ENCODE results near the gene GAB2.
"Not testable (repeated sequence)": the region's sequence is repeated elsewhere in the genome, so short reads cannot be mapped to it uniquely, and the experiment has no call there.

Gene GAB2

GRCh38 chr11:78364128-78364751, 53.4 kb downstream of the GAB2 start:
- no peak for DNase-seq

GRCh38 chr11:78363024-78363619, 54.5 kb downstream of the GAB2 start:
- no peak for DNase-seq

- DNase-seq = no peak
Measured at GRCh38 chr11:78361228-78361627, 56.4 kb downstream of the GAB2 start.

- DNase-seq = no peak
Measured at GRCh38 chr11:78359921-78360320, 57.7 kb downstream of the GAB2 start.

- DNase-seq = not testable (repeated sequence)
Measured at GRCh38 chr11:78357924-78358323, 59.7 kb downstream of the GAB2 start.

- not testable (repeated sequence) for DNase-seq
Measured at GRCh38 chr11:78357425-78357824, 60.2 kb downstream of the GAB2 start.

DNA sequence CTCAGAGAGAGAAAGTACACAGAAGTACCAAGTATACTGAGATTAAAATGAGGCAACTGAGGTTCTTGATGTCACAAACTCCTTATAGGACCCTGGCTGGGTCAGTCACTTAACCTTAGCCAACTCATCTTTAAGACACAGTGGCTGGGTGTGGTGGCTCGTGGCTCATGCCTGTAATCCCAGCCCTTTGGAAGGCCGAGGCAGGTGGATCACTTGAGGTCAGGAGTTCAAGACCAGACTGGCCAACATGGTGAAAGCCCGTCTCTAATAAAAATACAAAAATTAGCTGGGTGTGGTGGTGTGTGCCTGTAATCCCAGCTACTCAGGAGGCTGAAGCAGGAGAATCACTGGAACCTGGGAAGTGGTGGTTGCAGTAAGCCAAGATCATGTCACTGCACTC, 61.9 kb downstream of the GAB2 start:
- DNase-seq = not testable (repeated sequence)

- no peak for DNase-seq
Measured at GRCh38 chr11:78355309-78355705, 62.3 kb downstream of the GAB2 start.

GRCh38 chr11:78354408-78355308, 63.0 kb downstream of the GAB2 start:
- no peak for DNase-seq

DNA sequence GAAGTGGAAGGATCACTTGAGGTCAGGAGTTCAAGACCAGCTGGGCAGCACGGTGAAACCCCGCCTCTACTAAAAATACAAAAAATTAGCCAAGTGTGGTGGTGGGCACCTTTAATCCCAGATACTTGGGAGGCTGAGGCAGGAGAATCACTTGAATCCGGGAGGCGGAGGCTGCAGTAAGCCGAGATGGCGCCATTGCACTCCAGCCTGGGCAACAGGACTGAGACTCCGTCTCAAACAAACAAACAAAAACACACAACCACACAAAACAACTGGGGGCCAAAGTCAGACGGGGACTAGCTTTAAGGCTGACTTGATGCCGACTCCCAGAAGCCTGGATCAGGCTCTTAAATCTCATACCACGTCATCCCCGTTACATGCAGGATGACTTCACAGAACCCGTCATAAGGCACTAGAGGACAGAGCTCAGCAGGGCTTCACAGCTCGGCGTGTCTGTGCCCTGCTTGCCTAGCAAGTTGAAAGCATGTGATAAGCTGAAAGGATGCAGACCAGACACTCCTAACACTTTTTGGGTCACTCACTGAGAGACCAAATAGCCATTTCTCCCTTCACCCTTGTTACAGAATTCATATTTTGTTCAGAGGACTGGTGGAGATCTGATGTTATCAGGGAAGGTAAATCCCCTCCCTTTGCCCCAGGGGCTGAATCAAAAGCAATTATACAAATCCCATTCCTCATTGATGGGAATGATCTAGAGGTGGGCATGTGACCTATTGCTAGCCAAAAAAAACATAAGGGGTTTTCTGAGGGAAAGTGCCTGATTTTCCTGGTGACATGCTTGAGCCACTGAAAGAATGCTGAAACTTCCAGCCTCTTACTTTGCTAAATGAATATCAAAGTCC, 65.4 kb downstream of the GAB2 start:
- no peak for DNase-seq

- DNase-seq = peak; percentile 43
Measured at GRCh38 chr11:78351193-78351592, 66.4 kb downstream of the GAB2 start.

- no peak for DNase-seq
Measured at GRCh38 chr11:78350646-78351165, 66.9 kb downstream of the GAB2 start.

DNA sequence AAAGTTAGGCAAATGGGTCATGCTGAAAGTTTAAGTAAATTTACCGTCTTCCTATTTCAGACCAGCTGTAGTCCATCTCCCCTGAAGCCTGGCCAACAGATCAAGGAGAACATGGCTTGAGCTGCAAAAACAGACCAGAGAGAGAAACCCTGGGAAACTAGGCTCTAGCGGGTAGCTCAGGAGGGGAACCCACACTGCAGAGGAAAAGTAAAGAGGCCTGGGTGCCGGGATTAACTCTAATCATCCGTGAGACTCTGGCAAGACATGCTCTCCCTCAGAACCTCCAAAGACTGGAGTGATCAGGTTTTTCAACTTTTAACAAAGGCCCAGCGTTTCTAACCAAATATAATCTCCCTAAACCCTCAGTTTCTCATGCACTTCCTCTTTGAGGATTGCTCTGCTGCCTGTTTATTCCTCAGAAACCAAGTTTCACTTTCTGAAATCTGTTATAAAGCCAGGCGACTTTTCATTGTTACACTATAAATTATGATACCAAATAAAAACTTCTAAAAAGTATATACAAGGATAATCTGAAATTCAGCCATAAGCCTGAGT, 67.5 kb downstream of the GAB2 start:
- DNase-seq = no peak

DNA sequence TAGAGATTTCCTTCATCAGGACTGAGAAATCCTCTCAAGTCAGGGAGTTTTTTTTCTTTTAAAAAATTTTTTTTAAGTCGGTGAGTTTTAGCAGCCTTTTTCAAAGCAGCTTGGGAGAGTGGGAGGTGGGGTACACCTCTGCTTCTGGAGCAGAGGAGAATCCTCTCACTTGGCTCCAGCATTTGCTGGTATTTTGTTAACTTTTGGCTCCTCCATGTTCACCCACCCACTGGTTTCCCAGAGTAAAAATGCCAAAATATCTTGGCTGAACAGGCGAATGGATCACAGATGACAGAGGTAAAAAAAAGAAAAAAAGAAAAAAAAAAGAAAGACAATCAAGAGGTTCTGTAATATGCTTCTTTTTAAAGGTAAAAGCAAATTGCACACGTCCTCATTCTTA, 68.0 kb downstream of the GAB2 start:
- no peak for DNase-seq

DNA sequence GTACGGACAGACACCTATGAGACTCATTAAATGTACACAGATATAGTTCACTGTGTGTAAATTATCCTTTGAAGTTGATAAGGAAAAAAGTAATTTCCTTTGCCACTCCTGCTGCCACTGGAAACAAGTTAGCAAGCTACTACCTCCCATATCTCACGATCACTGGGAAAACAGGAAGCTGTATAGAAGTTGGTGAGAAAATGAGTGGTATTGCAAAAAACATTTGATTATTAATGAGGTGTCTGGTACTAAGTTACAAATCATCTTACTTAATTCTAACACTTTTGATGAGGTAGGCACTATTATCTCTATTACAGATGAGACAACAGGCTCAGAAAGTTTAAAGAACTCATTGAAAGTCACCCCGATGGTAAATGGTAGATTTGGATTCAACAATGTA, 68.5 kb downstream of the GAB2 start:
- no peak for DNase-seq

- no peak for DNase-seq
Measured at GRCh38 chr11:78347956-78348355, 69.7 kb downstream of the GAB2 start.

DNA sequence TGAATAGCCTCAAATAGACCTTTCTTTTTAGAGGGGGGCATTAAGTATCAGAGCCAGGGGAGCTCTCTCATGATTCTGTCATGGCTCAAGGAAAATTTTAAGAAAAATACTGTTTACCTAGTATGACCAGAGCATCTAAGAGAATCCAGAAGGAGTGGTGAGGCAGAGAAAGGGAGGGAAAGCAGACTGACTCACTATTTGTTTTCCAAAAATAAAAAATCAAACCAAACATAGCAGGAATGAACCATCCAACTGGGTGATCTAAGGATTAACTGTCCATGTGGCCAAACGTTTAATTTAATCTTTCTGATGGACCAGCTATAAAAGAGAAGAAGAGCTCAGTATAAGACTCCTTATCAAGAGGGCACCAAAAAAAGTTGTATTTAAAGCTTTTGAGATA, 70.8 kb downstream of the GAB2 start:
- no peak for DNase-seq

DNA sequence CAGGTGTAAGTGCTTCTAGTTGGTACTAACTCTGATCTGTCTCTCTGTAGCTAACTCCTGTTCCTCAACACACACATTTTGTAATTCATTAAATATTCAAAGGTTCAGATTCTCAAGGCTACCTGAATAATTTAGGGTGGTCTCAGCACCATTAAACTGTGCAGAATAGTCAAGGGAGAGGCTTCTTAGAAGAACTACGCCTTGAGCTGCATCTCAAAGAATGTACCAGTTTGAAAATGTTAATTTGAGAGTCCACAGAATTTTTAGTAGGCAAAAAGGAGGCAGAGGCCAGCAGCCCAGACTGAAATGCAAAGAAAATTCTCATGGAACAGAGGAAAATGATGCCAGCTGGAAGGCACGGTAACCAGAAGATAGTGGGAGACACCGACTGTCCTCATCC, 72.2 kb downstream of the GAB2 start:
- no peak for DNase-seq

DNA sequence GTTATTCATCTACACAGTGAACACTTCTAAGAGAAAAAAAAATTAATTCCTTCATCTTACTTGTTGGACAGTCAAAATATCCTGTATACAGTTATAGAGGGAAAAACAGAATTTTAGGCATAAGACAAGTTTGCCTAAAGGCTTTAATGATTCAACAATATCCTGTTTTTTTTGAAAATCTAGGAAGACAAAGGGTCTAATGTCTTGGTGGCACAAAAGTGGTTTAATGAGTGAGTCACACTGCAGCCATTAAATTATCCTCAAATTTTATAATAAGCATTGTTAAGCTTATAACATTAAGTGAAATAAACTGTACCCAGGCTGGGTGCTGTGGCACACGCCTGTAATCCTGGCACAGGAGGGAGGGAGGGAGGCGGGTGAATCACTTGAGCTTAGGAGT, 72.9 kb downstream of the GAB2 start:
- DNase-seq = no peak

GRCh38 chr11:78344094-78344493, 73.5 kb downstream of the GAB2 start:
- no peak for DNase-seq

DNA sequence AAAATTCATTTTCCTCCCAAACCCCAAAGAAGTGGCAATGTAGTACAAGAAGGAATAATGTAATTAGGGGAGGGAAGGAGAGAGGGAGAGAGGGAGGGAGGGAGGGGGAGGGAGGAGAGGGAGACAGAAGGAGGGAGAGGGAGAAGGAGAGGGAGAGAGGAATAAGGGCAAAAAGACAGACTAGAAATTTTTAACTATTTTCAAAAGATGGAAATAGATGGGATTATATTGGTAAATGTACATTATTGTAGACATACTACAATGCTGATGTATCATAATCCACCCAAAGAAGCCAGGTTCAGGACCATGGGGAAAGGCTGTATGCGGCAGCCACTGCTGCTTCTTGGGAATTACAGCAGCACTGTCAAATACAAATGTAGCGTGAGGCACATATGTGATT, 74.3 kb downstream of the GAB2 start:
- DNase-seq = no peak

DNA sequence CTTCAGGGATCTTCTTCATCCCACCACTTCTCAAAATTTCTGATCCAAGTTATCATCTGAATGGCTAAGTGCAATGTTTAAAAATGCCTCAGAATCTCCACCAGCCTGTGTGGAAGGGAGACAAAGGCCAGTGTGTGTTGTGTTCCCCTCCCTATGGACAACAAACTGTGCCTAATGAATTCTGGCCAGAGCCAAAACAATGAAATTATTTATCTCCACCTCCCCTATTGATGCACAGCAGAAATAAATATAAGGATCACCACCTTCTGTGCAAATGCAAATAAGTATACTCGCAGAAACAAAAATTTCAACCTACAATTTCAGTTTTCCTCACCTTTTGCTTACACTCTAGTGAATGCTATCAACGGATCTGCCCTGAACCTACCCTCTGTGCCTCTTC, 75.8 kb downstream of the GAB2 start:
- DNase-seq = no peak

DNA sequence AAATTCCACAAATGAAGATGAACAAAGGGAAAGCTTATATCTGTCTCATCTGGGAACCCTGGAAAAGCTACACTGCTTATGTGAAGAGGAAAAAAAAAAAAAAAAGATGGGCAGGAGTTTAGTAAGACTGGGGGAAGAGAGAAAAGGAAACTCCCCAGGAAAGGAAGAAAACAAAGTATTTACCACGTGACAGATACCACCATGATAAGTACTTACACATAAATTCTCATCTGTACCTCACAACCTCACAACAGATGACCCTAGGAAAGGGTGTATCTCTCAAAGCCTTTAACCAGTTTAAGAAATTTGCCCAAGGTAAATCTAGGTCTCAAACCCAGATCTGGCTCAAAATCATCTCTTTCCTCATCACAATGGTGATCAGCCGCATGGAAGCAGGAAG, 77.1 kb downstream of the GAB2 start:
- no peak for DNase-seq

Data from SHP77 treated with DMSO at 0.1 percent for 48 hours (cell line).